Hematopoietic multipotent progenitor cell treated with erythropoietin and hydrocortisone succinate and interleukin-3 and kit ligand, for 15 days (in vitro differentiated cells): ENCODE data around the gene GSTK1.
"Not testable (repeated sequence)": the region's sequence is repeated elsewhere in the genome, so short reads cannot be mapped to it uniquely, and the experiment has no call there.

Experiments
- DNase-seq: peaks from one replicate; pipeline ENCODE4 v3.0.0-alpha.2; 2015; ENCODE audit warnings: low spot score

GSTK1 gene

DNA sequence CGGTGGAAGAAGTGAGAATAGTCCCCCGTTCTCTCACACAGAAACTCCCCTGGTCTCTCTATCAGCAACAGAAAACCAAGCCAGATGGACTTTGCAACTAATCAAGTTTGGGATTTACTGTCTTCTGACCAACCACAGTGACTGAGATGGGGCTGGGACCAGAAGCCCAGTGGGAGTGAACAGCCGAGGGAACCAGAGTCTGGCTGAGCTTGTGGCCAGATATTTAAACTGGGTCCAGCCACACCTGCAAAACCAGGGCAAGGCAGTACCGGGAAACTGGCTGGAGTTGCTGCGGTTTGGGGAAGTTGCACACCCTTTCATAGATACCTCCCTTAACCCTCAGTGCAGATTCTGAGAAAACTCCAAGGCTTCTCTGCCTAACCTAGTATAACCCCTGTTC is 6.0 kb downstream of the GSTK1 start:
- DNase-seq = no peak

DNA sequence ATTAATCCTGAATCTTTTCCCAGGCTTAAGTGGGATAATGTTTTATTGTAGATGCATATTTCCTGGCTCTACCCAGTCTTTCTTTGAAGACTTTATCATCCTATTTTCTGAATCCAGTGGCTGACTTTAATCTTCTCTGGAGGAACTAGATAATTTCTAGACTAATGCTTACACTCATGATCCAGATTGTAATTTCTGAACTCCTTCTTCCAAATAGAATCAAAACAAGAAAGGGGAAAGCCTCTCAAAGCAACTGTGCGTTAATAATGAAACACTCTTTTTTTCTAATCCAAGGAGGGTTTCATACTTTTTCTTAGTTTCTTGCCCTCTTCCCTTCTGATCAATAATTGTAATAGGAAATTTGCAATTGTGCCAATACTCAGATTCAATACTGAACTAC is 8.0 kb downstream of the GSTK1 start:
- no peak for DNase-seq

DNA sequence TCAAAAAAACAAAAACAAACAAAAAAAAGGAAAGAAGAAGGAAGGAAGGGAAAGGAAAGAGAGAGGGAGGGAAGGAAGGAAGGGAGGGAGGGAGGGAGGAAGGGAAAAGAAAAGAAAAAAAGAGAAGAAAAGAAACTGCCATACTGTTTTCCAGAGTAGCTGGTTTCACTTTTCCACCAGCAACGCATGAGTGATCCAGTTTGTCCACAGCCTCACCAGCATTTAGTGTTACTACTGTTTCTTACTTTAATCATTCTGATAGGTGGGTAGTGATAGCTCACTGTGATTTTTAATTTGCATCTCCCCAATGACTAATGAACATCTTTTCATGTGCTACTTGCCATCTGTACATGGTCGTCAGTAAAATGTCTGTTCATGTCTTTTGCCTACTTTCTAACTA is 9.6 kb downstream of the GSTK1 start:
- DNase-seq = no peak

DNA sequence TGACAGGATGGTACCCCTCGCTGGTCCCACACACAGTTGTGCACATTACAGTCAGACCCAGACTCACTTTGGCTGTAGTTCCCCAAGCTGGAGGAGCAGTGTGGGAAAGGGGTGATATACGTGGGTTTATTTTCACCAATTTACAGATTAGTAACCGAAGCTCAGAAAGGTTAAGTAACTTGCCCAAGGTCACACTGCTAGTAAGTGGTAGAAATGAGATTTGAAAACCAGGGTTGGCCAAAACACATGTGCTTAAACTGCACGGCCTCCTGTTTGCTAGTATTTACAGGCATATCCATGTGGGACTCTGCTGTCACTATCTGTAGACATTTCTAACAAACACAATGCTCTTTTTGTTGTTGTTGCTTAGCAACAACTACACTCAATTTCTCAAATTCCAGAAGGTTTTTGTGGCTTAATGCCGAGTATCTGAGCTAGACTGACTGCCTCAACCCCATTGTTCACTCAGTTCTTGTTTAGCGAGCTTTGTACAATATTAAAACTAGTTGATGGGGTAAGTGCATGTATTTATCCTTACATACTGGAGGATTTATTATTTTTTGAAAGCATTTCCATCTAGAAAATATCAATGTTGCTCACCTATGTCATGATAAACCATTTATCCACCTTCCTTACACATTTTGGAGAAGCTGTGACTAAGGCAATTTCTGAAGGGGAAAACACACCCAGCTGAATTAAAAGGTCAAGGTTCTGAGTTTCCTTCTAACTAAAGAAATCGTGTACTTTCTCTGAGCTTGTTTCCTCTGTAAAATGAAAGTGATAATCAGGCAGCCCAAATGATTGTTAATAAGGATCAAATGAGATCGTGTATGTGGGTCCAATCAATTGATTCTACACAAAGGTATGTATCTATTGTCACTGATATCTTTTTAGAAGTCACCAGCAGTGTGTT is 16.2 kb downstream of the GSTK1 start:
- no peak for DNase-seq

DNA sequence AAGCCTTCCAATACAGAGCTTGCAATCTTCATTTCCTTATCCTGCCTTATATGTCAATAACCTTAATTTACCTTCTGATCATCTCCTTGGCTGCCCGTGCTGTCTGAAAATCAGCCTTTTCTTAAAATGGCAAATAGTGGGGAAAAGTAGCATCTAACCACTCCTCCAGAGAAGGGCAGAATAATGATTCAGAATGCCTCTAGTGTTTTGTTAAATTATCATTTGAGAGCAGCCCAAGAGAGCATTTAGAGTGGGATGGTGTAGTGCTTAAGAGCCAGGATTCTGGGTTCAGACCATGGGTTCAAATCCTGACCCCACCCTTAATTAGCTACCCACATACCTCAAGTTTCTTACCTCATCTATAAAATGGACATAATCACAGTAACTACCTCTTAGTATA is 16.9 kb downstream of the GSTK1 start:
- no peak for DNase-seq

DNA sequence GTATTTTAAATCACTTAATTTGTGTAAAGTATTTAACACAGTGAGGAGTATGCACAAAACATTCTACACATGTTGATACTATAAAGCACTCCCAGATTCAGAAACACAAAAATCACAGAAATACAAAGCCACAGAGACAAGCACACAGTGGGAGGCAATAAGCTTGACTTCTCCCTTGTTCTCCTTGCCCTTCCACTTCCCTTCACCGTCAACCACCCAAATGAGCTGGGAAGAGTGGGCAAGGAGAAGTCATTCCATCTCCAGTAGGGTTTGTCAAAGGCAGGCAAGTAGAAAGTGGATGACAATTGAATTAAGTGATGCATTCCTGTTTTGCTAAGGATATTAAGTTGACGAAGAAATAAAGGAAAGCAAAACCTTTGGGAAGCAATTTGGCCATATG is 17.3 kb downstream of the GSTK1 start:
- DNase-seq = no peak

DNA sequence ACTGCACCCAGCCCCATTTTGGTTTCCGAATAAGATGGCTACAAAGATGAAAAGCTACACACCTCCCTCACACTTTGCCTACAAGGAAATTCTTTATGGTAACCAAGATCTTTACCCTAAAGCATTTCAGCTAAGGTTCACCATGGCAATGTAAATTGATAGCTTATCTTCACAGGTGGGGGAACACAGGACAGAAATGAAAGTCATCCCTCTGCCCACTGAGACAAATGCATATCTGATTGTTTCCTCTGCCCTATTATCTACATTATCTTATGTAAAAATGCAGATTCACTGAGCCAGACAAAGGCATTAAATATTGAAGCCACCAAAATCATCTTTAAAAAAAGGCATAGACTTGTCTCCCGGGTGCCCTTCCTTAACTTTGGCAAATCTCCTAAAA is 18.3 kb downstream of the GSTK1 start:
- no peak for DNase-seq

DNA sequence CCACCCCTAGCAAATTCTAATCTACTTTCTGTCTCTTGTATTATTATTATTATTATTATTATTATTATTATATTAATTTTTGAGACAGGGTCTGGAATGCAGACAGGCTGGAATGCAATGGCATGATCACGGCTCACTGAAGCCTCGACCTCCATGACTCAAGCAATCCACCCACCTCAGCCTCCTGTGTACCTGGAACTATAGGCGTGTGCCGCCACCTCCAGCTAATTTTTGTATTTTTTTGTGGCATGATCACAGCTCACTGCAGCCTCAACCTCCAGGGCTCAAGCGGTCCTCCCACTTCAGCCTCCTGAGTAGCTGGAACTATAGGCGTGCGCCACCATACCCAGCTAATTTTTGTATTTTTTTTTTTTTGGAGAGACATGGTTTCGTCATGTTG is 18.9 kb downstream of the GSTK1 start:
- no peak for DNase-seq

DNA sequence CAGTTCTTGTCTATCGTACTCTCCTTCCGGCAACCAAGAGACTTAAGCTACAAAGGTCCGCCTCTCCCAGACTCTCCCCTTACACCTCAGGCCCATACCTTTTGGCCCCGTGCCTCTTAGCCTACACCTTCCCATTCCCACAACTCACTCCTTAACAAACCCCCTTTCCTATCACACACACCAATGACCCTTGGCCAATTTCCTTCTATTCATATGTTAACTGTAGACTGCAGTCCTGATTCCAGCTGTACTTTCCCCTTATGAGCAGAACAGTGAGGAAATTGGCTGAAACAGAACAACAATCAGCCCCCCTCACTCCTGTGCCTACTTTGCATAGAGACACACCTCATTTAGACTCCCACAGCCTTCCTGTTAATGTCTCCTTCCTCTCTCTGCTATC is 20.1 kb downstream of the GSTK1 start:
- no peak for DNase-seq

DNA sequence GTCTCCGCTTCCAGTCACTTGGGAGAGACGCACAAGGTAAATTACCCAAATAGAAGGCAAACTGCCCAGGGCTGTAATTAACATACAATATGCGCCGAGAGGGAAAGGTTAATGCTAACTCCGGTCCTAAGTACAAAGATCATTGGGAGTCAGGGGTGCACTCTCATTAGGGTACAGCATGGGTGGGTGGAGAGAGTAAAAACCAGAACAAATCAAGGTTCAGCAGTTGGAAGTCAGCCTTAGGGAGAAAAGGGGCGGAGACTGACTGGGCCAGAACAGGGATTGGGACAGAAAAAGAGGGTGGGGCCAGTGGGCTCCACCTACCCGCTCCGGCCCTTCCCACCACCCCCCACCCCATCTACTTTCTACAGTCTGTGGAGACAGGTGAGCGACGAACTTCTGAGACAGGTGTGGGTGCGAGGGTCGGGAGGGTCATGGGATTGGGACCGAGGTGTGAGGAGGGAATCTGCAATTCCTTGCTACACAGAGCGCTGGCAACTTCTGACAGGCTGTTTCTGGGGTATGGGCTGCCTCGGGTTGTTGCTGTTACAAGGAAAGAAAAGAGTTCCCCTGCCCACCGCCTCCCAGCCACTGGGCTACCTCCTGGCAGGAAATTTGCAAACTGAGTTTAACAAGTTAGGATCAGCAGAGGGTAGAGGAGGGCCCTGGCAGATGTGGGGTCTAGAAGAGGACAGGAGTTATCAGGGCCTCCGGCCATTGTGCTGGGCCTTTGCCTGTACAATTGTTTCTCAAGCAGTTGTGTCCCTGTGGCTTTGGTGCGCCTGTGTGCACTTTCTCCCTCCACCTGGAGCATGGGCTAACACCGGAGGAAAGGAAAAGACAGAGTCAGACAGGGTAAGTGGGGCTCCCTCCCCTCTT is 21.6 kb downstream of the GSTK1 start, which contains the start of gene TMEM139:
Gene TMEM139 (plus strand): TSS at position 368 of the 879 bp plus-strand sequence. CDS start 1,000 bp downstream, outside the sequence.
- no peak for DNase-seq

DNA sequence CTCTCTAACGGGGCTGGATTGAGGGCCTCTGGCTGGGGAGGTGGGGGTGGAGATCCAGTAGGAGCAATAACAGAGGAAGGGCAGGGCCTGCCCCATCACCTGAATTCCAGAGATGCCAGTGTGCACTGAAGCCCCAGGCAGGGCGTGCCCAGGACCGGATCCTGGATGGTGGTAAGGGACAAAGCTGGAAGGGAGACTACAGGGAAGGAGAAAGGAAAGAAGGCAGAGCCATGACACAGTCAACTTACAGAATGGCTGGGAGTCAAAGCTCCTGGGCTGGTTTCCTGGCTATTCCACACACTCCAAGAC is 22.2 kb downstream of the GSTK1 start:
- no peak for DNase-seq

DNA sequence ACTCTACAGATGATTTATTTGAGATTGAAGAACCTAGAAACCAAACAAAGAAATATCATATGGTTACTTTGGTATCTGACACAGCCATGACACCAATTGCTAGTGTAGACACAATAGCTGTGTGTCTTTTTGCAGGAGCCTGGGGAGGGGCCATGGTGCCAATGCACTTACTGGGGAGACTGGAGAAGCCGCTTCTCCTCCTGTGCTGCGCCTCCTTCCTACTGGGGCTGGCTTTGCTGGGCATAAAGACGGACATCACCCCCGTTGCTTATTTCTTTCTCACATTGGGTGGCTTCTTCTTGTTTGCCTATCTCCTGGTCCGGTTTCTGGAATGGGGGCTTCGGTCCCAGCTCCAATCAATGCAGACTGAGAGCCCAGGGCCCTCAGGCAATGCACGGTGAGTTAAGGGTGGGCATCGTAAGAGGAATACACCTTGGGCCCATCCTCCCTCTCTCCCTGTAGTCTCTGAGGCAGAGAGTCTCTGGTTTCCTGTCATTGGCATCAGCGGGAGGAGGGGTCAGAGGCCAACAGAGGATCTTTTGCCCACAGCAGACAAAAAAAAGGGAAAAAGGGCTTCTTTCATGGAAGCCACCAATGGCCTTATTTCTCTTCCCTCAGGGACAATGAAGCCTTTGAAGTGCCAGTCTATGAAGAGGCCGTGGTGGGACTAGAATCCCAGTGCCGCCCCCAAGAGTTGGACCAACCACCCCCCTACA is 22.7 kb downstream of the GSTK1 start:
- no peak for DNase-seq

DNA sequence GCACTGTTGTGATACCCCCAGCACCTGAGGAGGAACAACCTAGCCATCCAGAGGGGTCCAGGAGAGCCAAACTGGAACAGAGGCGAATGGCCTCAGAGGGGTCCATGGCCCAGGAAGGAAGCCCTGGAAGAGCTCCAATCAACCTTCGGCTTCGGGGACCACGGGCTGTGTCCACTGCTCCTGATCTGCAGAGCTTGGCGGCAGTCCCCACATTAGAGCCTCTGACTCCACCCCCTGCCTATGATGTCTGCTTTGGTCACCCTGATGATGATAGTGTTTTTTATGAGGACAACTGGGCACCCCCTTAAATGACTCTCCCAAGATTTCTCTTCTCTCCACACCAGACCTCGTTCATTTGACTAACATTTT is 23.3 kb downstream of the GSTK1 start:
- no peak for DNase-seq

DNA sequence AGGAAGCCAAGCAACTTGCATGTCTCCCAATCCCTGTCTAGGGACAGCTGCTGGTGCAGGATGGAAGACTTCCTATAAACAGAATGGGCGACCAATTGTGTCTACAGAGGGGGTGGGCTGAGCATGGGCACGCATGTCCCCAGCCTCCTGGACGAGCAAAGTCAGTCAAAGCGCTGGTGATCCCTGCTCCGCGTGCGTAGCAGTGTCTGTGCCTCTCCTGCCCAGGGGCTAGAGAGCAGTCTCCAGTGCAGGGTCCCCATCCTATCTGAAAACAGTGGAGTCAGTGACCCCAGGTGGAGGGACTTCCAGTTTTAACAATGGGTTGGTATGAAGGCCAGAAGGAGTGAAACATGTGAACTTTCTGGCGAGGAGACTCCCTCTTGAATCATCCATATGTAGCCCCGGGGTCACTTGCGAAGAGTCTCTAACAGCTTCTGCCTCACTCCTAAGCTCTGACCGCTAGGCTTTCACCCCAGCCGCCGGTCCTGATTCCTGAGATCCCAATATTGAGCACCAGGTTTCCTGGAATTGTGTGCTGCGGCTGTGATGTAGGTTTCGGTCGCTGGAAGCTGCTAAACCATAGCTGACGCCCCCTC is 24.2 kb downstream of the GSTK1 start:
- DNase-seq = no peak

DNA sequence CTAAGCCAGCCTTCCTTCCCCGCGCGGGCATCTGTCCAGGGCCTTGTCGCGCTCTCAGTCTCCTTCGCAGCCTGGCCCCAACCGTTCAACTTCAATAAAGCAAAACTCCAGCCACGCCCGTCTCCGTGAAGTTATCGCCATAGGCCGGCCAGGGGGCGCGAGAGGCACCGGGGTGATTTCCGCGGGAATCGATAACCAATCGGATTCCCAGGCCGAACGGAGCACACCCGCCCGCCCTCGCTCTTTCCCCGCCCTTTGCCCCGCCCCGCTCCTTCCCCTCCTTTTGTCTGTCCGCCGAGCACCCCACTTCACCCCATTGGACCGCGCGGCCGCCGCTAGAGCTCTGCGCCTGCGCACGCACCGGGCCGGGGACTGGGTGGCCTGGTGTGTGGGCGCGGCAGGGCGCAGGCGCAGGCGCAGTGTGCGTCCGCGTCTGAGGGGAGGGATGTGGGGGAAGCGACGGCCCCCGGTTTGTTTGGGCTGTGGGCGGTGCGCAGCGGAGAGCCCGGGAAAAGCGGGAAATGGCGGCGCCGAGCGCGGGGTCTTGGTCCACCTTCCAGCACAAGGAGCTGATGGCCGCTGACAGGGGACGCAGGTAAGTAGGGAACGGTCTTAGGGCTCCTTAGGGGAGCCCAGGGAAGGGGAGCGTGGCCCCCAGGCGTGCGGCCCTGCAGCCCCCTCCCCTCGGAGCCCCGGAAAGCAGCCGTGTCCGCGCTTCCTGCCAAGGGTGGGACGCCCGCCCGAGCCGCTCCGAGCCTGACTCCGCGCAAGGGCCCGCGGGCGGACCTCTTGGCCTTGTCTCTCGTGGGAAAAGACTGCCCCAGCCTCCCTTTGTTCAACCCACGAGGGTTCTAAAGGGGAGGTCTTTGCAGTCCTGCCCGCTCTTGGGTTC is 24.9 kb downstream of the GSTK1 start, which contains the start of gene CASP2:
Gene CASP2 (plus strand): TSS at position 417 of the 892 bp plus-strand sequence. CDS start 105 bp downstream, at position 522.
- DNase-seq = peak; percentile 92

DNA sequence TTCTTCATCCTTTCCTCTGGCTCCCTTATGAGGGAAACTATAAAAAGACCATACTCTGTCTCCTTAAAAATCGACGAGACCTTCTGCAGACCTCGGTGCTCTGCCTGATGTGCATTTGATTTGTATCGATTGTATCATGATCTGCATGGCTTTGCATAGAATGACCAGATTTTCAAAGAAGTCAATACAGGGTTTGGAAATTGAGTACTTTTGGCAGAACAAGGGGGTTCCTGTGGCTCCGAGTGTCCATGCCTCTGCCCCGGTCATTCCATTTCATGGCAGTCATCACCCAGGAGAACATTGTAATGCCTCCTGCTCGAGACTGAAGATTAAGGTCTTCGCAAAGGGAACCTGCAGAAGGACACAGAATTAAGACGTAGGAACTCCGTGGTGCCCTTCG is 25.6 kb downstream of the GSTK1 start:
- peak; percentile 13 for DNase-seq

DNA sequence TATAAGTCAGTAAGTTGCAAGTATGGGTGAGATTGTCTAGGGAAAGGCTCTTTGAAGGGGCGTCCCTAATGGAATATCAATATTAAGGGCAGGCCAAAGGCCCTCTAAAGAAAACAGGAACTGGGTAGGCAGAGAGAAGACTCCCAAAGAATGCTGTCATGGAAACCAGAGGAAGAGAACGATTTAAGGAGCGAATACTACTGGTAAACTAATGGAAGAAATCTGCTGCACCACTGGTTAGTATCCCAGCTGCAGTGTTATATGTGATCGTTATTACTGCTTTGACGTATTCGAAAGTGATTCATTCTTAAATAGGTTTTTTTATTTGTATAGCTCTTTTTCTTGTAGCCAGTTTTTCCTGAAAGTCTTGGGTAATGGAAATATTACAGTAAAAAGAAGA is 26.2 kb downstream of the GSTK1 start:
- no peak for DNase-seq

DNA sequence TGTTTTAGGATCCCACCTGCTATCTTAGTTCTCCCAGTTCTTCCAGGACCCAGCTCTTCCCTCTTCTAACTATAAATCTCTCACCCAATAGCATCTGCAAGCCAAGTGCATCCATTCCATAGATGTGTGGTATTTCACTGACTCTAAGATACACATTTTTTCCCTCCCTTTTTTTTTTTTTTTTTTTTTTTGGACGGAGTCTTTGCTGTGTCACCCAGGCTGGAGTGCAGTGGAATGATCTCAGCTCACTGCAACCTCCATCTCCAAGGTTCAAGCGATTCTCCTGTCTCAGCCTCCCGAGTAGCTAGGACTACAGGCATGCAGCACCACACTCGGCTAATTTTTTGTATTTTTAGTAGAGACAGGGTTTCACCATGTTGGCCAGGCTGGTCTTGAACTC is 26.6 kb downstream of the GSTK1 start:
- DNase-seq = not testable (repeated sequence)

DNA sequence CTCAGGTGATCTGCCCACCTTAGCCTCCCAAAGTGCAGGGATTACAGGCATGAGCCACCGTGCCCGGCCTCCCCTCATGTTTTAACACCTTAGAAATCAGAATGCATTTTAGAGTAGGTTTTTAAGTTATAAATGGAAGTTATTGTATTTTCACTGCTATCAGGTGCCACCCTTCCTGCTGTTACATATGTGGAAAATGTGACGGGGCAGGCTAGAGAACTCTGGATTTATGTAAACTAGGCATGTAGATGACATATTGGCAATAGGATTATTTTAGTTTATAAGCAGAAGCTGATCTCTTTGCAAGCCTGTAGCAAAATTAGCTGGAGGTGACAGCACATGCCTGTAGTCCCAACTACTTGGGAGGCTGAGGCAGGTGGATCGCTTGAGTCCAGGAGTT is 27.1 kb downstream of the GSTK1 start:
- no peak for DNase-seq

DNA sequence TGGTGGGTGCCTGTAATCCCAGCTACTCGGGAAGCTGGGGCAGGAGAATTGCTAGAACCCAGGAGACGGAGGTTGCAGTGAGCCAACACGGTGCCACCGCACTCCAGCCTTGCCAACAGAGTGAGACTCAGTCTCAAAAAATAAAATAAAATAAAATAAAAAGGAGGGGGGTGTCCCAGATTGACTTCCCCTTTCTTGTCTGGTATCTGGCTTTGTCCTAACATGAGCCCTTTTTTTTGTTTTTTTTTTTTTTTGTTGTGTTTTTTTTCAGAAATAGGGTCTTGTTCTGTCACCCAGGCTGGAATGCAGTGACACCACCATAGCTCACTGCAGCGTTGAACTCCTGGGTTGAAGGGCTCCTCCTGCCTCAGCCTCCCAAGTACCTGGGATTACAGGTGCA is 29.6 kb downstream of the GSTK1 start:
- no peak for DNase-seq

DNA sequence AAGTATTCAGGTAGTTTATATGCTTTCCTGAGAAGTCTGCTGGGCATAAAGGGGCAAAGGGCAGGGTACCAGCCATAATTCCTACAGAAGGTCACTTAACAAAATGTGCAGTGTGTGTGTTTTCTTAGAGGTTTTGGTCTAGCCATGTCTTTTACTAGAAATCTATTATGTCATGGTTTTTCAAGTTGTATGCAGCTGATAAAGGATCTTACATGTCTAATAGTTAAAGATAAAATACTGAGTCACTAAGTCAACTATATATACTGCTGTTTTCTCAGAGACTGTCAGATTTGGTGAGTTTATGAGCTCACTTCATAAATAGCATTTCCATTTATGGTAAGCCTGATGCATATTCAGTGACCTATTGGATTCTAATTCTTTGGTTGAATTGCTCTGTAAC is 32.6 kb downstream of the GSTK1 start:
- no peak for DNase-seq
